ENCODE results near the gene TLCD2. TPM values are rescaled to one million over a fixed set of nuclear protein-coding genes. Genes with fewer than 3 reads are reported as not detected.
"Not testable (repeated sequence)": the region's sequence is repeated elsewhere in the genome, so short reads cannot be mapped to it uniquely, and the experiment has no call there.

Gene TLCD2
- total RNA-seq, 2 experiments from 2014 or later: 0.07 to 0.09 TPM

GRCh38 chr17:1697681-1698080, 12.5 kb downstream of the TLCD2 start:
- no peak for TF ChIP-seq CTCF (IDR thresholded peaks at IDR 0.05)
- Mint-ChIP-seq H3K4me1 (ENCODE audit: low read depth) (no peaks in the 10 kb centered on the region), H3K27me3 (no peaks in the 10 kb centered on the region), H3K9me3 (no peaks in the 10 kb centered on the region), H3K27ac (no peak overlapping the region), H3K36me3 (ENCODE audit: low read depth) (no peaks in the 10 kb centered on the region), H3K4me3 (no peak overlapping the region)
- ChIA-PET CTCF (no interaction called here), POLR2A (no interaction called here)
- no peak for ATAC-seq
- DNase-seq: no peak
- intact Hi-C loops (cut with micrococcal nuclease): no loop called here

- no peaks in the 10 kb centered on the region for H3K4me1 Mint-ChIP-seq (ENCODE audit: low read depth)
- ATAC-seq (no peak), DNase-seq (no peak)
- no peak overlapping the region for H3K27ac Mint-ChIP-seq
- no peak for TF ChIP-seq CTCF (IDR thresholded peaks at IDR 0.05)
- no peaks in the 10 kb centered on the region for H3K36me3 Mint-ChIP-seq (ENCODE audit: low read depth)
- CTCF ChIA-PET: no interaction called here
- POLR2A ChIA-PET: no interaction called here
- H3K27me3 Mint-ChIP-seq: no peaks in the 10 kb centered on the region
- intact Hi-C loops (cut with micrococcal nuclease): no loop called here
- H3K4me3 Mint-ChIP-seq: no peak overlapping the region
- no peaks in the 10 kb centered on the region for H3K9me3 Mint-ChIP-seq
These were observed 14.8 kb downstream of the TLCD2 start for GRCh38 chr17:1695365-1695764.

- ChIA-PET CTCF (interaction anchor here (0.6 kb wide), 1 partner anchor 317 kb away, joined by 3 read pairs; no protein-coding TSS in a partner anchor), POLR2A (no interaction called here)
- H3K36me3 Mint-ChIP-seq (ENCODE audit: low read depth): no peaks in the 10 kb centered on the region
- DNase-seq: no peak
- no peaks in the 10 kb centered on the region for H3K4me1 Mint-ChIP-seq (ENCODE audit: low read depth)
- no peaks in the 10 kb centered on the region for H3K9me3 Mint-ChIP-seq
- no peak for TF ChIP-seq CTCF (IDR thresholded peaks at IDR 0.05)
- H3K4me3 Mint-ChIP-seq: no peak overlapping the region
- H3K27me3 Mint-ChIP-seq: no peaks in the 10 kb centered on the region
- no peak for ATAC-seq
- no peak overlapping the region for H3K27ac Mint-ChIP-seq
- intact Hi-C loops (cut with micrococcal nuclease): no loop called here
These were observed 16.8 kb downstream of the TLCD2 start for GRCh38 chr17:1693339-1693738.

- peaks cover 2% of the 10 kb centered on the region for H3K4me1 Mint-ChIP-seq (ENCODE audit: low read depth)
- H3K9me3 Mint-ChIP-seq: no peaks in the 10 kb centered on the region
- DNase-seq (no peak), ATAC-seq (no peak)
- ChIA-PET CTCF (no interaction called here), POLR2A (no interaction called here)
- intact Hi-C loops (cut with micrococcal nuclease): no loop called here
- no peak overlapping the region for H3K27ac Mint-ChIP-seq
- H3K27me3 Mint-ChIP-seq: no peaks in the 10 kb centered on the region
- H3K36me3 Mint-ChIP-seq (ENCODE audit: low read depth): no peaks in the 10 kb centered on the region
- no peak for TF ChIP-seq CTCF (IDR thresholded peaks at IDR 0.05)
- H3K4me3 Mint-ChIP-seq: no peak overlapping the region
These were observed 19.5 kb downstream of the TLCD2 start for GRCh38 chr17:1690544-1691221.

GRCh38 chr17:1688405-1688804, 21.8 kb downstream of the TLCD2 start:
- H3K27ac Mint-ChIP-seq; intact Hi-C loops (cut with micrococcal nuclease); H3K4me3 Mint-ChIP-seq; DNase-seq; H3K9me3 Mint-ChIP-seq; POLR2A ChIA-PET; ATAC-seq; H3K27me3 Mint-ChIP-seq; CTCF ChIA-PET: not testable (repeated sequence)
- peaks cover 10% of the 10 kb centered on the region for H3K36me3 Mint-ChIP-seq (ENCODE audit: low read depth)
- peaks cover 13% of the 10 kb centered on the region for H3K4me1 Mint-ChIP-seq (ENCODE audit: low read depth)

Data from activated CD8-positive, alpha-beta T cell treated with anti-CD3 and anti-CD28 coated beads for 36 hours (primary cell).